Measurements from ENCODE around the gene UAP1L1. TPM values are rescaled to one million over a fixed set of nuclear protein-coding genes. Genes with fewer than 3 reads are reported as not detected.

The UAP1L1 gene
- total RNA-seq, 4 donors from 2014 or later, result 9.3 to 15.7 (median 12.4) TPM

GRCh38 chr9:137067860-137068538 is 9.3 kb upstream of the UAP1L1 start:
- intact Hi-C loops (cut with DNase I), result loop anchor here (5.0 kb wide), 1 partner anchor 281 kb away; no protein-coding TSS in a partner anchor
- no peaks in the 10 kb centered on the region for H3K9me3 ChIP-seq
- peaks cover 6 to 14% of the 10 kb centered on the region in 2 donors for H3K4me1 ChIP-seq
- H3K4me3 ChIP-seq (replicated peaks in 1 of 3), result no peak overlapping the region
- peak; percentile 74 to 79 for DNase-seq
- TF ChIP-seq, protein P1, sequence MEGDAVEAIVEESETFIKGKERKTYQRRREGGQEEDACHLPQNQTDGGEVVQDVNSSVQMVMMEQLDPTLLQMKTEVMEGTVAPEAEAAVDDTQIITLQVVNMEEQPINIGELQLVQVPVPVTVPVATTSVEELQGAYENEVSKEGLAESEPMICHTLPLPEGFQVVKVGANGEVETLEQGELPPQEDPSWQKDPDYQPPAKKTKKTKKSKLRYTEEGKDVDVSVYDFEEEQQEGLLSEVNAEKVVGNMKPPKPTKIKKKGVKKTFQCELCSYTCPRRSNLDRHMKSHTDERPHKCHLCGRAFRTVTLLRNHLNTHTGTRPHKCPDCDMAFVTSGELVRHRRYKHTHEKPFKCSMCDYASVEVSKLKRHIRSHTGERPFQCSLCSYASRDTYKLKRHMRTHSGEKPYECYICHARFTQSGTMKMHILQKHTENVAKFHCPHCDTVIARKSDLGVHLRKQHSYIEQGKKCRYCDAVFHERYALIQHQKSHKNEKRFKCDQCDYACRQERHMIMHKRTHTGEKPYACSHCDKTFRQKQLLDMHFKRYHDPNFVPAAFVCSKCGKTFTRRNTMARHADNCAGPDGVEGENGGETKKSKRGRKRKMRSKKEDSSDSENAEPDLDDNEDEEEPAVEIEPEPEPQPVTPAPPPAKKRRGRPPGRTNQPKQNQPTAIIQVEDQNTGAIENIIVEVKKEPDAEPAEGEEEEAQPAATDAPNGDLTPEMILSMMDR (IDR thresholded peaks at IDR 0.05), result peak; percentile 54 to 86 (median 71)
- no peak for TF ChIP-seq POLR2A (IDR thresholded peaks at IDR 0.05)
- H3K36me3 ChIP-seq, result no peaks in the 10 kb centered on the region
- no peak overlapping the region for H3K27ac ChIP-seq
- 15 to 54% methylated on average over 4 to 11 of the region's 12 CpGs for WGBS, 2 donors
- no peaks in the 10 kb centered on the region for H3K27me3 ChIP-seq

- H3K27me3 ChIP-seq, result no peaks in the 10 kb centered on the region
- TF ChIP-seq, protein P1 (IDR thresholded peaks at IDR 0.05), result no peak
- no peak for TF ChIP-seq POLR2A (IDR thresholded peaks at IDR 0.05)
- intact Hi-C loops (cut with DNase I), result loop anchor here (5.0 kb wide), 1 partner anchor 282 kb away; no protein-coding TSS in a partner anchor
- DNase-seq, result no peak
- peaks cover 6 to 14% of the 10 kb centered on the region in 2 donors for H3K4me1 ChIP-seq
- no peak overlapping the region for H3K4me3 ChIP-seq (replicated peaks in 1 of 3)
- no peak overlapping the region for H3K27ac ChIP-seq
- H3K9me3 ChIP-seq, result no peaks in the 10 kb centered on the region
- H3K36me3 ChIP-seq, result no peaks in the 10 kb centered on the region
- WGBS, 2 donors, result 98 to 100% methylated on average over 4 to 8 of the region's 17 CpGs
Measured at GRCh38 chr9:137068539-137069507, 8.5 kb upstream of the UAP1L1 start.

DNA sequence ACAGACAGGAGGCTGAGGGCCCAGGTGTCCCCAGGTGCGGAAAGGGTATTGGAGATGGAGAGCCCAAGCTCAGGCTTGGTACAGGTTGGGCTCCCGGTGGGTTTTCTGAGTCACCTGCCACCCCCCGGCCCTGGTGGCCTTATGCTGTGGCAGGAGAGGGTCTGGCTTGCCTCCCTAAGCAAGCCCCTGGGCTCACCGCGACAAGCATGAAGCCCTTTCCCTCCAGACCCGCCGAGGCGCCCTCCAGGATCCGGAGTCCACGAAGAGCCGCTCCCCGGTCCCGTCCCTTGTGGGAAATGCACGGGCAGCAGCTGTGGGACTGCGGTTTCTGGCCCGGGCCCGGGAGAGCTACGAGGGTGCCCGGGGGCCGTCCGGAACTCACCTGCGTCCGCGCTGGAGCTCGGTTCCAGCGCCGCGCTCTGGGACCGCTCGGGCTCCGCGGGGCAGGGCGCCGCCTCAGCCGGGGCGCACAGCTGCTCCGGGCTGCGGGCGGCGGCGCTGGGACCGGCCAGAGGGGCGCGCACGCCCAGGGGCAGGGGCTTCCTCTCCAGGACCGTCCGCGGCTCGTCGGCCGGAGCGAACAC is 7.7 kb upstream of the UAP1L1 start:
- 13 to 71% methylated on average over 1 to 3 of the region's 52 CpGs for WGBS, 2 donors
- no peak for DNase-seq
- intact Hi-C loops (cut with DNase I), result loop anchor here (5.0 kb wide), 1 partner anchor 282 kb away; no protein-coding TSS in a partner anchor
- H3K9me3 ChIP-seq, result no peaks in the 10 kb centered on the region
- peaks cover 6 to 14% of the 10 kb centered on the region in 2 donors for H3K4me1 ChIP-seq
- H3K36me3 ChIP-seq, result no peaks in the 10 kb centered on the region
- no peak overlapping the region for H3K4me3 ChIP-seq (replicated peaks in 1 of 3)
- H3K27ac ChIP-seq, result no peak overlapping the region
- H3K27me3 ChIP-seq, result no peaks in the 10 kb centered on the region
- TF ChIP-seq, protein P1 (IDR thresholded peaks at IDR 0.05), result no peak
- TF ChIP-seq POLR2A (IDR thresholded peaks at IDR 0.05), result no peak

DNA sequence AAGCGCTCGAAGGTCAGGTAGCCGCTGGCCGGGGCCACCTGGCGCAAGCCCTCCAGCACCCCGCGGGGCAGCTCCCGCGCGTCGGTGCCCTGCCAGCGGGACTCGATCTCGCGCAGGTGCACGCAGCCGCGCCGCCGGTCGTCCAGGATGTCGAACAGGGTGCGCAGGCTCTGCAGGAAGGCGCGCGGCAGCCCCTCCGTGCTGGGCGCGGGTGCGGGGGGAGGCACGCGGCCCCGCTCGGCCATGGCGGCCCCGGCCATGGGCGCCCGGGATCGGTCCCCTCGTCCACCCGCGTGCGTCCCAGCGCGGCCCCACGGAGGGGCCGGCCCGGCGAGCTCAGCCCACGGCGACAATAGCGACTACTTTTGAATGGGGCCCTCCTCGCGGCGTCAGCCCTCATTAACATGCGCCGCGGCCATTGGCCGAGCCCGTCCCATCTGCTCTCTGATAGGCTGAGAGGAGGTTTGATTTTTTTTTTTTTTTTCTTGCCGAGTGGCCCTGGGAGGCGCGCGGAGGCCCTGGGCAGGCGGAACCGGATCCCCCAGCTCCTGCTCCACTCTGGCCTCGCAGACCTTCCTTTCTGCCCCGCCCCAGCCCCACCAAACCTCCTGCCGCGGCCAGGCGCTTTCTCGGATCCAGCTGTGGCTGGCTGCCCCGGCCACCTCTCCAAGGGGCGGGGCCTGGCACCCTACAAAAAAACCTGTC is 7.0 kb upstream of the UAP1L1 start, which contains the start of gene SAPCD2:
Gene SAPCD2 (minus strand): TSS at position 357 of the 705 bp plus-strand sequence. CDS start 97 bp downstream, at position 260.
- Histone ChIP-seq H3K9me3 (no peaks in the 10 kb centered on the region), H3K4me3 (replicated peaks in 1 of 3) (peak within 1 kb of the TSS in 2 of 3 donors; percentile 37 to 44), H3K27ac (peak within 1 kb of the TSS; percentile 56 to 83 (median 73)), H3K36me3 (no peaks in the 10 kb centered on the region), H3K27me3 (no peaks in the 10 kb centered on the region), H3K4me1 (peaks cover 6 to 14% of the 10 kb centered on the region in 2 donors)
- TF ChIP-seq, protein P1 (IDR thresholded peaks at IDR 0.05), result peak in 1 of 6 experiments; percentile 11
- TF ChIP-seq POLR2A (IDR thresholded peaks at IDR 0.05), result peak in 1 of 2 donors; percentile 21
- intact Hi-C loops (cut with DNase I), result no loop called here
- WGBS, 2 donors, result 1% methylated on average over 28 to 34 of the region's 74 CpGs
- DNase-seq, result peak; percentile 93 to 95
